ENCODE data around the gene PTGER1. TPM values are rescaled to one million over a fixed set of nuclear protein-coding genes. Genes with fewer than 3 reads are reported as not detected.

Gene PTGER1
- total and polyA plus RNA-seq, 9 of the 15 experiments (the other 6 are each of a cell fraction or from before 2014, with no cell fraction given): 0.06 to 0.36 (median 0.31) TPM; not detected in 5

DNA sequence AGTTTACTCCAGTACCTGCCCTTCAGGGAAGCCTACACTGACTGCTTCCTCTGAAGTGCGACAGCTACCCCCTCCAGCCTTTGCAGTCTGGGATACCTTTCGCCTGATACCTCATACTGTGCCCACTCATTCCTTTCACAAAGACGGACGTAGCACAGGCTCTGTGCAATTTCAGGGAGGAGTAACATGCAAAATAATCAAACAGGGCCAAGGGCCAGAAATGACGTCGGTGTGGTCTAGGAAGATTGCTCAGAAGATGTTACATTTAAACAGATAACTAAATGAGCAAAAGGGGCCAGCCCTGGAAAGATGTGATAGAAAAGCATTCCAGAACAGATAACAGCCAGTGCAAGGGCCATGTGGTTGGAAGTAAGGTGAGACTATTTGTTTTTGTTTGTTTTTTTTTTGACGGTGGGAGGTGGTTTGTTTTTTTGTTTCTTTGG, 49.4 kb downstream of the PTGER1 start (continued):
- TF ChIP-seq ELF4 (CRISPR knock-in tag; IDR thresholded peaks at IDR 0.05): no peak
- TF ChIP-seq, protein P1, sequence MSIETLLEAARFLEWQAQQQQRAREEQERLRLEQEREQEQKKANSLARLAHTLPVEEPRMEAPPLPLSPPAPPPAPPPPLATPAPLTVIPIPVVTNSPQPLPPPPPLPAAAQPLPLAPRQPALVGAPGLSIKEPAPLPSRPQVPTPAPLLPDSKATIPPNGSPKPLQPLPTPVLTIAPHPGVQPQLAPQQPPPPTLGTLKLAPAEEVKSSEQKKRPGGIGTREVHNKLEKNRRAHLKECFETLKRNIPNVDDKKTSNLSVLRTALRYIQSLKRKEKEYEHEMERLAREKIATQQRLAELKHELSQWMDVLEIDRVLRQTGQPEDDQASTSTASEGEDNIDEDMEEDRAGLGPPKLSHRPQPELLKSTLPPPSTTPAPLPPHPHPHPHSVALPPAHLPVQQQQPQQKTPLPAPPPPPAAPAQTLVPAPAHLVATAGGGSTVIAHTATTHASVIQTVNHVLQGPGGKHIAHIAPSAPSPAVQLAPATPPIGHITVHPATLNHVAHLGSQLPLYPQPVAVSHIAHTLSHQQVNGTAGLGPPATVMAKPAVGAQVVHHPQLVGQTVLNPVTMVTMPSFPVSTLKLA (conservative IDR thresholded peaks at IDR 0.05): peak in 1 of 2 experiments; percentile 22; a peak in 1 of 4 replicates
- TF ChIP-seq POLR2AphosphoS5 (IDR thresholded peaks at IDR 0.05; ENCODE audit: control insufficient read depth, insufficient read depth, low read depth, low read length): no peak
- no peak for TF ChIP-seq ZNF398 (CRISPR knock-in tag; IDR thresholded peaks at IDR 0.05)
- TF ChIP-seq BRD4 (IDR thresholded peaks at IDR 0.05): no peak
- no peak; the same call in 1 of the 2 replicates for TF ChIP-seq NFE2 (IDR thresholded peaks at IDR 0.05; ENCODE audit: low read depth)
- TF ChIP-seq, protein P2, sequence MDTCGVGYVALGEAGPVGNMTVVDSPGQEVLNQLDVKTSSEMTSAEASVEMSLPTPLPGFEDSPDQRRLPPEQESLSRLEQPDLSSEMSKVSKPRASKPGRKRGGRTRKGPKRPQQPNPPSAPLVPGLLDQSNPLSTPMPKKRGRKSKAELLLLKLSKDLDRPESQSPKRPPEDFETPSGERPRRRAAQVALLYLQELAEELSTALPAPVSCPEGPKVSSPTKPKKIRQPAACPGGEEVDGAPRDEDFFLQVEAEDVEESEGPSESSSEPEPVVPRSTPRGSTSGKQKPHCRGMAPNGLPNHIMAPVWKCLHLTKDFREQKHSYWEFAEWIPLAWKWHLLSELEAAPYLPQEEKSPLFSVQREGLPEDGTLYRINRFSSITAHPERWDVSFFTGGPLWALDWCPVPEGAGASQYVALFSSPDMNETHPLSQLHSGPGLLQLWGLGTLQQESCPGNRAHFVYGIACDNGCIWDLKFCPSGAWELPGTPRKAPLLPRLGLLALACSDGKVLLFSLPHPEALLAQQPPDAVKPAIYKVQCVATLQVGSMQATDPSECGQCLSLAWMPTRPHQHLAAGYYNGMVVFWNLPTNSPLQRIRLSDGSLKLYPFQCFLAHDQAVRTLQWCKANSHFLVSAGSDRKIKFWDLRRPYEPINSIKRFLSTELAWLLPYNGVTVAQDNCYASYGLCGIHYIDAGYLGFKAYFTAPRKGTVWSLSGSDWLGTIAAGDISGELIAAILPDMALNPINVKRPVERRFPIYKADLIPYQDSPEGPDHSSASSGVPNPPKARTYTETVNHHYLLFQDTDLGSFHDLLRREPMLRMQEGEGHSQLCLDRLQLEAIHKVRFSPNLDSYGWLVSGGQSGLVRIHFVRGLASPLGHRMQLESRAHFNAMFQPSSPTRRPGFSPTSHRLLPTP (IDR thresholded peaks at IDR 0.05; ENCODE audit: borderline replicate concordance, extremely low read depth, insufficient read length): no peak
- peak in 1 of 2 experiments; percentile 62; a peak in 1 of 4 replicates for TF ChIP-seq HDAC1 (IDR thresholded peaks at IDR 0.05)
- TF ChIP-seq ZNF79 (CRISPR knock-in tag; IDR thresholded peaks at IDR 0.05; ENCODE audit: low read depth): no peak
- no peak; a peak in 1 of 4 replicates for TF ChIP-seq FOXK2 (conservative IDR thresholded peaks at IDR 0.05 in 1 of 2, IDR thresholded peaks at IDR 0.05 in 1 of 2; ENCODE audit: low read depth in 2 of 2)
- no peak for TF ChIP-seq ARID2 (IDR thresholded peaks at IDR 0.05)
- peak; percentile 35 to 49; a peak in 2 of 4 replicates for TF ChIP-seq KDM1A (IDR thresholded peaks at IDR 0.05)
- TF ChIP-seq MBD1 (CRISPR knock-in tag; IDR thresholded peaks at IDR 0.05): no peak
- no peak for TF ChIP-seq ZNF165 (CRISPR knock-in tag; IDR thresholded peaks at IDR 0.05; ENCODE audit: borderline replicate concordance)
- TF ChIP-seq, protein P3, sequence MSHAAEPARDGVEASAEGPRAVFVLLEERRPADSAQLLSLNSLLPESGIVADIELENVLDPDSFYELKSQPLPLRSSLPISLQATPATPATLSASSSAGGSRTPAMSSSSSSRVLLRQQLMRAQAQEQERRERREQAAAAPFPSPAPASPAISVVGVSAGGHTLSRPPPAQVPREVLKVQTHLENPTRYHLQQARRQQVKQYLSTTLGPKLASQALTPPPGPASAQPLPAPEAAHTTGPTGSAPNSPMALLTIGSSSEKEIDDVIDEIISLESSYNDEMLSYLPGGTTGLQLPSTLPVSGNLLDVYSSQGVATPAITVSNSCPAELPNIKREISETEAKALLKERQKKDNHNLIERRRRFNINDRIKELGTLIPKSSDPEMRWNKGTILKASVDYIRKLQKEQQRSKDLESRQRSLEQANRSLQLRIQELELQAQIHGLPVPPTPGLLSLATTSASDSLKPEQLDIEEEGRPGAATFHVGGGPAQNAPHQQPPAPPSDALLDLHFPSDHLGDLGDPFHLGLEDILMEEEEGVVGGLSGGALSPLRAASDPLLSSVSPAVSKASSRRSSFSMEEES (CRISPR knock-in tag; IDR thresholded peaks at IDR 0.05): no peak
- TF ChIP-seq NUFIP1 (IDR thresholded peaks at IDR 0.05; ENCODE audit: partially characterized antibody): no peak
- no peak for TF ChIP-seq SMAD2 (IDR thresholded peaks at IDR 0.05; ENCODE audit: low read depth, low read length)
- TF ChIP-seq ETV1 (tag; conservative IDR thresholded peaks at IDR 0.05; ENCODE audit: low read depth): no peak
- no peak for TF ChIP-seq CAMTA2 (CRISPR knock-in tag; conservative IDR thresholded peaks at IDR 0.05)
